Smooth muscle cell (in vitro differentiated cells): ENCODE measurements around the gene PEX6. TPM values are rescaled to one million over a fixed set of nuclear protein-coding genes. Genes with fewer than 3 reads are reported as not detected.

Experiments used
- DNase-seq: peaks from one replicate; lab custom pipeline; 2025; ENCODE audit not compliant: unreplicated experiment; lab: John Stamatoyannopoulos, UW
- H2AFZ ChIP-seq: fragments of 200-600 bp; sonication (generic); 2 replicates; pipeline ENCODE4 v1.6.0; 2016; ENCODE audit warnings: antibody characterized with exemption, low read depth, mild to moderate bottlenecking
- H3F3A ChIP-seq: fragments of 200-600 bp; sonication (generic); 2 replicates; pipeline ENCODE4 v1.6.0; 2017; ENCODE audit warnings: antibody characterized with exemption, low read depth
- H3K27ac ChIP-seq: fragments of 200-600 bp; sonication (generic); 2 replicates; pipeline ENCODE4 v1.5.1; 2016; ENCODE audit warnings: low read depth, mild to moderate bottlenecking
- H3K27me3 ChIP-seq: fragments of 200-600 bp; sonication (generic); 2 replicates; pipeline ENCODE4 v1.6.1; 2016; ENCODE audit warnings: low read depth, mild to moderate bottlenecking
- H3K36me3 ChIP-seq: fragments of 200-600 bp; sonication (generic); 2 replicates; pipeline ENCODE4 v1.5.1; 2016; ENCODE audit warnings: low read depth
- H3K4me1 ChIP-seq: fragments of 200-600 bp; sonication (generic); 2 replicates; pipeline ENCODE4 v1.5.1; 2016; ENCODE audit warnings: low read depth
- H3K4me2 ChIP-seq: fragments of 200-600 bp; sonication (generic); 2 replicates; pipeline ENCODE4 v1.6.0; 2016; ENCODE audit warnings: mild to moderate bottlenecking
- H3K4me3 ChIP-seq: fragments of 200-600 bp; sonication (generic); 2 replicates; pipeline ENCODE4 v1.5.1; 2016; ENCODE audit warnings: mild to moderate bottlenecking
- H3K79me2 ChIP-seq: fragments of 200-600 bp; sonication (generic); 2 replicates; pipeline ENCODE4 v1.6.0; 2016; ENCODE audit warnings: low read depth, mild to moderate bottlenecking
- H3K9ac ChIP-seq: fragments of 200-600 bp; sonication (generic); 2 replicates; pipeline ENCODE4 v1.6.0; 2016; ENCODE audit warnings: low read depth
- H3K9me3 ChIP-seq: fragments of 200-600 bp; sonication (generic); replicated peaks from 2 replicates; pipeline ENCODE4 v1.5.1; 2016; ENCODE audit warnings: low read depth
- H4K20me1 ChIP-seq: fragments of 200-600 bp; sonication (generic); 2 replicates; pipeline ENCODE4 v1.6.0; 2016; ENCODE audit warnings: low read depth
- CTCF ChIP-seq: fragments of 200-600 bp; sonication (generic); IDR thresholded peaks from 2 replicates; pipeline ENCODE4 v1.5.1; 2017; ENCODE audit warnings: borderline replicate concordance, mild to moderate bottlenecking, antibody characterized with exemption; ENCODE audit not compliant: insufficient read depth, poor library complexity, severe bottlenecking
- WGBS: methylation state at CpG from one replicate; pipeline ENCODE4 v1.1.7; 2016; ENCODE audit warnings: low lambda C conversion rate; 5-methylcytosine and 5-hydroxymethylcytosine counted together
- polyA plus RNA-seq: library from polyadenylated mRNA; unstranded; fragments of >200 nt; fragmentation: Nextera tagmentation; extraction: Ambion mirVana; gene quantifications from 2 replicates; pipeline ENCODE4 v1.2.1, GENCODE V29; 2016
- total RNA-seq: library from RNA; depleted of rRNA; stranded (reverse); fragments of >200 nt; gene quantifications from 2 replicates; pipeline ENCODE4 v1.2.3, GENCODE V29; 2014

PEX6 gene
- total and polyA plus RNA-seq, 2 experiments from 2014 or later: 9.7 to 24.6 TPM

GRCh38 chr6:42968126-42968701 is 10.8 kb downstream of the PEX6 start:
- TF ChIP-seq CTCF: no peak
- Histone ChIP-seq H3F3A (peaks cover 8% of the 10 kb centered on the region), H3K36me3 (no peaks in the 10 kb centered on the region), H3K27me3 (no peaks in the 10 kb centered on the region), H3K4me3 (no peak overlapping the region), H3K4me1 (no peaks in the 10 kb centered on the region), H4K20me1 (no peaks in the 10 kb centered on the region), H3K4me2 (no peak overlapping the region), H2AFZ (no peak overlapping the region), H3K9ac (no peak overlapping the region), H3K9me3 (no peaks in the 10 kb centered on the region), H3K27ac (no peak overlapping the region), H3K79me2 (no peaks in the 10 kb centered on the region)
- WGBS: 96% methylated on average over 12 of the region's 12 CpGs
- no peak for DNase-seq

GRCh38 chr6:42967228-42967627 is 11.8 kb downstream of the PEX6 start:
- Histone ChIP-seq H3K4me3 (no peak overlapping the region), H2AFZ (no peak overlapping the region), H3K79me2 (no peaks in the 10 kb centered on the region), H3K9ac (no peak overlapping the region), H3F3A (peaks cover 8% of the 10 kb centered on the region), H3K27ac (no peak overlapping the region), H3K36me3 (no peaks in the 10 kb centered on the region), H3K9me3 (no peaks in the 10 kb centered on the region), H3K27me3 (no peaks in the 10 kb centered on the region), H3K4me2 (no peak overlapping the region), H4K20me1 (no peaks in the 10 kb centered on the region), H3K4me1 (no peaks in the 10 kb centered on the region)
- DNase-seq: no peak
- TF ChIP-seq CTCF: no peak
- 96% methylated on average over 11 of the region's 11 CpGs for WGBS

- Histone ChIP-seq H3K4me1 (no peaks in the 10 kb centered on the region), H3K4me2 (no peak overlapping the region), H3K27ac (no peak overlapping the region), H3K4me3 (no peak overlapping the region), H4K20me1 (no peaks in the 10 kb centered on the region), H3K9ac (no peak overlapping the region), H3K79me2 (no peaks in the 10 kb centered on the region), H3K9me3 (no peaks in the 10 kb centered on the region), H3K36me3 (no peaks in the 10 kb centered on the region), H3F3A (peaks cover 1% of the 10 kb centered on the region), H3K27me3 (no peaks in the 10 kb centered on the region), H2AFZ (no peak overlapping the region)
- TF ChIP-seq CTCF: no peak
- no peak for DNase-seq
- 84% methylated on average over 7 of the region's 7 CpGs for WGBS
Observed at GRCh38 chr6:42966571-42966970, 12.4 kb downstream of the PEX6 start.

- no peak for DNase-seq
- Histone ChIP-seq H3K9ac (no peak overlapping the region), H3K9me3 (no peaks in the 10 kb centered on the region), H3F3A (no peaks in the 10 kb centered on the region), H3K4me1 (no peaks in the 10 kb centered on the region), H3K27me3 (peaks cover 14% of the 10 kb centered on the region), H2AFZ (no peak overlapping the region), H3K79me2 (no peaks in the 10 kb centered on the region), H3K4me2 (no peak overlapping the region), H3K27ac (no peak overlapping the region), H3K36me3 (no peaks in the 10 kb centered on the region), H4K20me1 (no peaks in the 10 kb centered on the region), H3K4me3 (no peak overlapping the region)
- peak; percentile 19 for TF ChIP-seq CTCF
- 81% methylated on average over 9 of the region's 9 CpGs for WGBS
Observed at GRCh38 chr6:42963855-42964605, 15.0 kb downstream of the PEX6 start.
